Activated naive CD8-positive, alpha-beta T cell treated with anti-CD3 and anti-CD28 coated beads, Interleukin-2, amount 10 ng/mL, durations not matched to agents 7 days and 5 days (primary cell): ENCODE measurements around the gene MOB2. TPM values are rescaled to one million over a fixed set of nuclear protein-coding genes. Genes with fewer than 3 reads are reported as not detected.

Source experiments
- ATAC-seq: fragments of 150-1000 bp; cut with Tn5 transposase; one replicate; pipeline ENCODE4 v1.10.0; 2021; ENCODE audit warnings: low read depth, moderate library complexity
- POLR2A ChIA-PET: fragments of 350-600 bp; sonication (Branson Sonifier 250); formaldehyde crosslinking; loops from one replicate; lab custom pipeline; 2021; ENCODE audit warnings: antibody characterized with exemption; lab: Charles Lee
- DNase-seq: peaks from one replicate; pipeline ENCODE4 v3.0.0; 2021
- H3K27ac Mint-ChIP-seq: one replicate; pipeline ENCODE4 v1.8.0; 2022; ENCODE audit warnings: mild to moderate bottlenecking, mixed read lengths
- H3K27me3 Mint-ChIP-seq: one replicate; pipeline ENCODE4 v1.8.0; 2022; ENCODE audit warnings: mild to moderate bottlenecking, moderate library complexity, mixed read lengths
- H3K36me3 Mint-ChIP-seq: one replicate; pipeline ENCODE4 v1.8.0; 2021; ENCODE audit warnings: mild to moderate bottlenecking, mixed read lengths
- H3K4me1 Mint-ChIP-seq: one replicate; pipeline ENCODE4 v1.8.0; 2021; ENCODE audit warnings: mixed read lengths
- H3K4me3 Mint-ChIP-seq: one replicate; pipeline ENCODE4 v1.8.0; 2022; ENCODE audit warnings: mild to moderate bottlenecking, moderate library complexity, mixed read lengths
- H3K9me3 Mint-ChIP-seq: one replicate; pipeline ENCODE4 v1.8.0; 2021; ENCODE audit warnings: mixed read lengths
- total RNA-seq, 2 experiments: library from RNA; stranded (reverse); gene quantifications; one replicate each; pipeline ENCODE4 v1.2.3, GENCODE V29; 2021

Gene MOB2
- total RNA-seq, 2 experiments from 2014 or later: 43.2 to 47.2 TPM

DNA sequence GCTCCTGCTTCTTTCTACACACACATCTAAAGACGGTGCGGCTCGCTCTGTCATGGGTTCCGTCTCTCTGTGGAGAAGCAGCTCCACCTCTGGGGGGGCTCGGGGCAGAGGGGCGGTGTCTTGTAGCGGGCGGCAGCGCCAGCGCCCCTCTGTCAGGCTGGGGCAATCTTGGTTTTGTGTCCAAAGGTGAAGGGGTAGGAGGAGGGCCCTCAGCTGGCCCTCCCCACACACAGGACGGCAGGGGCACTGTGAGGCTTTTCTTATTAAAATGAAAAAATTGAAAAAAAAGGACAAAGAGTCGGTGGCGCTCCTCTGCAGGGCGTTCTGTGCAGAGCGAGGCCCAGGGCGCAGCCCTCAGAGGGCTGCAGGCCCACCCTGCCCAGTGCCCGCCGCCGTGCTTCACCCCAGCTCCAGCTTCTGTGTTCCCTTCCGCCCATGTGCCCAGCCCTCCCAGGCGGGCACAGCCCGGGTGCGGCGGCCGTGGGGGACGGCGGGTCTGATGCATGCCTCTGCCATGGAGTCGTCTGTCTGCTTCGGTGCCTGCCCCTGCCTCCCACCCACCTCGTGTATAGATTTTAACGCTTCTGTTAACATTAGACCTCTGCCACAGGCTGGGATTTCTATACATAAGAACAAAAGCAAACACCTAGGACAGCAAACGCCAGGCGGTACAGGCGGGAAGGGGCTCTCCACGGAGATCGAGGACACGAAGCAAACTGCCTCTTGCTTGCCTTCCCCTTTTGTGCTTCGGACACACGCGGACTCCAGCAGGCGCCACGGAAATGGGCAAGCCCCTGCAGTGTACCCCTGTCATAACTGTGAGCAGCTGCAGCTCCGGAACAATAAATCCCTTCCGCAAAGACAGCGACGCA, 24.5 kb downstream of the MOB2 start:
- no peak for ATAC-seq

DNA sequence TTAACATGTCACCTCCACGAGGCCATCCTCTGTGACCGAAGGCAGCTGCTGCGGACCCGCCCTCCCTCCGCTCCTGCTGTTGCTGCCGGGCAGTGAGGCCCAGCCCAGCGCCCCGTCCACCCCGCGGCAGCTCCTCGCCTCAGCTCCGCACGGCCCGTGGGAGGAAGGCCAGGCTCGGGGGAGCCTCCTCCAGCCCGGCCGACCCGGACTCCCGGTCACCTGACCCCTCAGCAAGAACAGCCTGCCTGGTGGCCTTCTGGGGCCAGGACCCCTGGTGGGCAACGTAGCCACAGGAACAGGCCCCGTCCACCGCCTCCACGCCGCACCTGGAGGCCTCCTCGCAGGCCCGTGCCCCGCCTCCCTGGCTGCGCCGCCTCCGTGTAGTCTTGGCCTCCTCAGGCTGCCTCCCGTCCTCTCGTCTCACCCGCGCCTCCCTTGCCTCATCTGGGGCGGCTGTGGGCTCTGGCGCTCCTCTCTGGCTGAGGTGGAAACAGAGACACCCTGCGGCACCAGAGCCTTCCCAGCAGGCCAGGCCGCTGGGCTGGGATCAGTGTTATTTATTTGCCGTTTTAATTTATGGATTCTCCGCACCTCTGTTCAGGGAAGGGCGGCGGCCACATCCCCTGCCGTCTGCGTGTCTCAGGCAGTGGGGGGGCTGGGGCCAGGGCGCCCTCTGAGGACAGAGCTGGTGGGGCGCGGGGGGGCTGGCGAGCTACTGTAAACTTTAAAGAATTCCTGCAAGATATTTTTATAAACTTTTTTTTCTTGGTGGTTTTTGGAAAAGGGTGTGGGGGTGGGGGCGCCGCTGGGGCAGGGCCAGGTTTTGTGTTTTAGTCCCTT, 25.4 kb downstream of the MOB2 start:
- DNase-seq (no peak), ATAC-seq (no peak)
- POLR2A ChIA-PET: no interaction called here
- no peaks in the 10 kb centered on the region for H3K27me3 Mint-ChIP-seq
- H3K4me3 Mint-ChIP-seq: no peak overlapping the region
- no peaks in the 10 kb centered on the region for H3K9me3 Mint-ChIP-seq
- no peak overlapping the region for H3K27ac Mint-ChIP-seq
- peaks cover 4% of the 10 kb centered on the region for H3K36me3 Mint-ChIP-seq
- H3K4me1 Mint-ChIP-seq: no peaks in the 10 kb centered on the region

More for the DNA sequence above, 24.5 kb downstream of the MOB2 start:
- Mint-ChIP-seq H3K27ac (no peak overlapping the region), H3K4me1 (no peaks in the 10 kb centered on the region), H3K4me3 (no peak overlapping the region), H3K9me3 (no peaks in the 10 kb centered on the region), H3K36me3 (peaks cover 4% of the 10 kb centered on the region), H3K27me3 (no peaks in the 10 kb centered on the region)
- POLR2A ChIA-PET: no interaction called here
- DNase-seq: no peak

DNA sequence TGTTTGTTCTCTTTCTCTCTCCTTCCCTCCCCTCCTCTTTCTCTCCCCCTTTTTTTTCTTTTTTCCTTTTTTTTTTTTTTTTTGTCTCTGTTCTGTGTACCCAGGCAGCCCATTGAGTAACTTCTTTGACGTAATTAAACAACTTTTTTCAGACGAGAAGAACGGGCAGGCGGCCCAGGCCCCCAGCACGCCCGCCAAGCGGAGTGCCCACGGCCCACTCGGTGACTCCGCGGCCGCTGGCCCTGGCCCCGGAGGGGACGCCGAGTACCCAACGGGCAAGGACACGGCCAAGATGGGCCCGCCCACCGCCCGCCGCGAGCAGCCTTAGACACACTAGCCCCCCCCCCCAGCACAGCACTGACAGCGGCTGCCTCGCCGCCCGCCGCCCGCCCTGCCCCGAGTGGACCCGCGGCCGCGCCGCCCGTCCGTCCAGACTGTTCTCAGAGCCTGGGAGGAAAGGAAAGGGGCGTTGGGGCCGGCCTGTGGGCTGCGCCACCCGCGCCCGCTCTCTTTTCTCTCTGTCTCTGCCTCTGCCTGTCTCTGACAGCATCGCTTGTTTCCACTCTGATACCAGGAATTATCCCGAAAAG, 26.1 kb downstream of the MOB2 start:
- no peaks in the 10 kb centered on the region for H3K4me1 Mint-ChIP-seq
- POLR2A ChIA-PET: no interaction called here
- H3K36me3 Mint-ChIP-seq: peaks cover 1% of the 10 kb centered on the region
- no peak overlapping the region for H3K4me3 Mint-ChIP-seq
- H3K27me3 Mint-ChIP-seq: no peaks in the 10 kb centered on the region
- ATAC-seq: no peak
- H3K27ac Mint-ChIP-seq: no peak overlapping the region
- H3K9me3 Mint-ChIP-seq: no peaks in the 10 kb centered on the region
- DNase-seq: no peak

DNA sequence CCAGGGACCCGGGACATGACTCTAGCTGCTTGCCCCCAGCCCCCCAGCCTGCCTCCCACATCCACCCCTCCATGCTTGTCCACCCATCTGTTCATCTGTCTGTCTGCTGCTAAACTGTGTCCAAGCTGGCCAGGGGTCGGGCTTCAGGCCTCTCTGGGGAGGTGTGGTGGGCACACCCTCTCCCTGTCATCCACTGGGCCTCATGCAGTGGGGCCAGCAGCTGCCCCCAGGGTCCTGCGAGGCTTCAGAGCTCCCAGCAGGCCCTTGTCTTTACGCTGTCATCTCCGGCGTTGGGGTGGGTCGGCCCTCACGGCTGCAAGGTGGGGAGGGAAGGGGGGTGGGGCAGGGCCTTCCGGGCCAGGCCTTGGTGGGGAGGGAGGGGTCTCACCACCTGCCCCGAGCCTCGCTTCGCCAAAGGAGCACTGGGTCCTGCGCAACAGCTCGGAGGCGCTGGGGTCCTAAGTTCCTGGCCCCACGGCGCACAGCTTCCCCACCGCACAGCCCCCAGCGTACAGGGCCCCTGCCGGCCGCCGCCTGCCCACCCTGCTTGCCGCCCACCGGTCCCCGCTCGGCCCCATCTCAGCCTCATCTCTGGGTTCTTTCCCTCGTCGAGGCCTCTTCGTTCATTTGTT, 26.7 kb downstream of the MOB2 start:
- no peaks in the 10 kb centered on the region for H3K4me1 Mint-ChIP-seq
- DNase-seq (no peak), ATAC-seq (no peak)
- no peaks in the 10 kb centered on the region for H3K27me3 Mint-ChIP-seq
- H3K27ac Mint-ChIP-seq: no peak overlapping the region
- H3K36me3 Mint-ChIP-seq: no peaks in the 10 kb centered on the region
- H3K4me3 Mint-ChIP-seq: no peak overlapping the region
- no peaks in the 10 kb centered on the region for H3K9me3 Mint-ChIP-seq
- POLR2A ChIA-PET: no interaction called here

DNA sequence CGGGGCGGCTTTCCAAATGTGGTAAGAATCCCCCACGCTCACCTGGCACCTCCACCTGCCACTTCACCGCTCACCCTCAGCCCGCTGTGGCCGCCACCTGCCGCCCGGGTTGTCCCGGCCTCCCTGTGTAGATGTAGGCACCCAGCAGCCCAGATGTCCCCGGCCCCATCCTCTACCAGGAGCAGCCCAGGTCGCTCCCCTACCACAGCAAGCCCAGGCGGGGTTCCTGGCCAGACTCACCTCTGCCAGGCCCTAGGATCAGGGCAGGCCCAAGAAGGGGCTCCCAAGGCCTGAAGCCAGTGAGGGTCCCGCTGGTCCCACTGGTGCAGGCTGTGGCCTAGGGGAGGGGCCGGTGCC, 27.4 kb downstream of the MOB2 start:
- Mint-ChIP-seq H3K27ac (no peak overlapping the region), H3K36me3 (no peaks in the 10 kb centered on the region), H3K9me3 (no peaks in the 10 kb centered on the region), H3K4me3 (no peak overlapping the region), H3K27me3 (no peaks in the 10 kb centered on the region), H3K4me1 (no peaks in the 10 kb centered on the region)
- DNase-seq (no peak), ATAC-seq (no peak)
- POLR2A ChIA-PET: no interaction called here

DNA sequence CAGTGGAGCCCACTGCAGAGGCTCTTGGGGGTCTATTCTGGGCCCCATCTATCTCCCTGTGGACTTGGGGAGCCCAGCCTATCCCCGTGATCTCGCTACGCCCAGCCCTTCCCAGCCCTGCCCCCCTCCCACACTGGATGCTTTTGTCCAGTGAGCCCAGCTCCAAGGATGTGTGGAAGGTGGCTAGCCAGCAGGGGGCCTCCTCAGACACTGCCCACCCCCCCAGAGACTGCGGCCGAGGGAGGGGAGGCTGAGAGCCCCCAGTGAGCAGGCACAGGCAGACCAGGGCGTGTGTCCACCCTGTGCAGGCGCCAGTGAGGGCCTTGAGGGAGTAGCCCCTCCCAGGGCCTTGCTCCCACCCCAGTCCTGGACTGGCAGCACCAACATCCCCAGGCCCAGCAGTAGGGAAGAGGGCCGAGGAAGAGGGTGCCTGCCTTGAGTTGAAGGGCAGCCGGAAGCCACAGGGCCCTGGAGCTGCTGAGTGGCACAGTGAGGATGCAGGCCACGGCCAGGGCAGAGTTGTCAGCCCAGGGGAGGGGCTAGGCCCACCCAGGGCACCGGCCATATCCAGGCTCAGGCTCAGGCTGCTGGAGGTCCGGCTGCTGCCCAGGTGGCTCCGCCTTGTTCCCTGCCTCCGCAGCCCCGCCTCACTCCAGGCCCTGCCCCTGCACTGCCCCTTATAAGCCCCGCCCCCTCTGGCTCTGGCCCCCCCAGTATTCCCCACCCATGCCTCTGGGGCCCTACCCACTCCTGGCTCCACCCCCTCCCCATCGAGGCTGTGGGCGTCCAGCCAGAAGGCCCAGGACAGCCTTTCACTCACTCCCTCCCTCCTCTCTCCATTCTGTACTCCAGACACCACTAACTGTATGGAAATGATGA, 28.0 kb downstream of the MOB2 start:
- no peak overlapping the region for H3K27ac Mint-ChIP-seq
- H3K9me3 Mint-ChIP-seq: no peaks in the 10 kb centered on the region
- ATAC-seq (no peak), DNase-seq (no peak)
- H3K36me3 Mint-ChIP-seq: no peaks in the 10 kb centered on the region
- H3K4me3 Mint-ChIP-seq: no peak overlapping the region
- no peaks in the 10 kb centered on the region for H3K27me3 Mint-ChIP-seq
- POLR2A ChIA-PET: no interaction called here
- no peaks in the 10 kb centered on the region for H3K4me1 Mint-ChIP-seq

DNA sequence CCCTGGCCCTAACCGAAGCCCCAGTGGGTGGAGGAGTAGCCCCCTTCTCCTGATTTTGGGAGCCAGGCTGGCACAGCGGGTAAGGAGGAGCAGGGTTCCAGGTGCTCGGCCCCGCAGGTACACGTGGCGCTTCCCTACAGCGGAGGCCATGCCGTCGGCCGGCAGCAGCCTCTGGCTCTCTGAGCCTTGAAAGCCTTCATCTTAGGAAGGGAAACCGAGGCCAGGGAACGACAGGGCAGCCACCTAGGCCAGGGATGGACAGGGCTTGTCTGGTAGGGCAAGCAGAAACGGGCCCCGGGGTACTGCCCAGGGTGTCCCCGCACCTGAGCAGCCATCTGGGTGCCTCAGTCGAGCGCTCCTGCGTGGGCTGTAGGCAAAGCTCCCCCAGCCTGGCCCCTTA, 28.7 kb downstream of the MOB2 start:
- Mint-ChIP-seq H3K27me3 (no peaks in the 10 kb centered on the region), H3K4me3 (no peak overlapping the region)
- DNase-seq: no peak

DNA sequence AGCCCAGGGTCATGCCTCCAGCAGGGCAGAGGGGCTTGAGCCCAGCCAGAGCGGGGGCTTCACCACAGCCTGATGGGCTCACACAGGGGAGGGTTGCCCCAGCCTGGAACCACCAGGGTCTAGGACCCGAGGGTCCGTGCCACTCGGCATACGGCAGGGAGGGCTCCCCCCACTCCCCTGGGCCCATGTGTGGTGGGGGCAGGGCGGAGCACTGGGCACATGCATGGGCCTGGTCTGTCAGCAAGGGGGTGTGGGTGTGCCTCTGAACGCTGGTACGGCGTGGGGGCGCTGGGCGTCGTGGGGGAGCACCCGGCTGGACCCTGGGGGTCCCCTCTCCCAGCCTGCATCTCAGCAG, 29.3 kb downstream of the MOB2 start:
- POLR2A ChIA-PET: no interaction called here
- no peak overlapping the region for H3K4me3 Mint-ChIP-seq
- H3K9me3 Mint-ChIP-seq: no peaks in the 10 kb centered on the region
- H3K36me3 Mint-ChIP-seq: no peaks in the 10 kb centered on the region
- H3K27me3 Mint-ChIP-seq: no peaks in the 10 kb centered on the region
- DNase-seq: no peak
- H3K27ac Mint-ChIP-seq: no peak overlapping the region
- ATAC-seq: no peak
- no peaks in the 10 kb centered on the region for H3K4me1 Mint-ChIP-seq

More for the DNA sequence above, 28.7 kb downstream of the MOB2 start:
- POLR2A ChIA-PET: no interaction called here
- Mint-ChIP-seq H3K36me3 (no peaks in the 10 kb centered on the region), H3K4me1 (no peaks in the 10 kb centered on the region), H3K9me3 (no peaks in the 10 kb centered on the region), H3K27ac (no peak overlapping the region)
- ATAC-seq: no peak

DNA sequence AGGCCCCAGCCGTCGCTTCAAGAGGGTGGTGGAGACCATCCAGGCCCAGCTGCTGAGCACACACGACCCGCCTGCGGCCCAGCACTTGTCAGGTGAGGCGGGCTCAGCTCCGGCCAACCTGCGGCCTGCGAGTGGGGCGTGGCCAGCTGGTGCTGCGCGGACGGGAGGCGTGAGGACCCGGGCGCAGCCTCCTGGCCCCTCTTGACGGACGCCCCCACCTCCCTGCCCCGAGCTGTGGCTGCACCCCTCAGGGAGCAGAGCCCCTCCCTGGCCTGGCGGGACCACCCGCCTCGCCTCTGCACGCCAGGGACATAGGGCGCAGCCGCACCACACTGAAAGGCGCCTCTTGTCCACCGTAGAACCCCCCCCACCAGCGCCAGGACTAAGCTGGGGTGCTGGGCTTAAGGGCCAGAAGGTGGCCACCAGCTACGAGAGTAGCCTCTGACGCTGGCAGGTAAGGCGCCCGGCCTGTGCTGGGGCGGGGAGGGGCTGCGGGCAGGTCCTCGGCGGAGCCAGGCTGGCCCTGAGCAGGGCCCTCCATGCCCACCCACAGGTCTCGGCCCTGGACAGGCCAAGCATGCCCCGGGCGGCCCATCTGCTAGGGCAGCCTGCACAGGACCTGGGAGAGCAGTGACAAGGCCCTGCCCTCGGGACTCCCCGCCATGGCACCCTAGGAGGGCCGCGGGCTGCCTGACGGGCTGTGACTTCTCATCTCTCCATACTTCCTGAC, 29.8 kb downstream of the MOB2 start:
- H3K36me3 Mint-ChIP-seq: no peaks in the 10 kb centered on the region
- no peaks in the 10 kb centered on the region for H3K9me3 Mint-ChIP-seq
- DNase-seq (no peak), ATAC-seq (no peak)
- no peaks in the 10 kb centered on the region for H3K4me1 Mint-ChIP-seq
- H3K27ac Mint-ChIP-seq: no peak overlapping the region
- H3K27me3 Mint-ChIP-seq: no peaks in the 10 kb centered on the region
- no peak overlapping the region for H3K4me3 Mint-ChIP-seq
- POLR2A ChIA-PET: no interaction called here

DNA sequence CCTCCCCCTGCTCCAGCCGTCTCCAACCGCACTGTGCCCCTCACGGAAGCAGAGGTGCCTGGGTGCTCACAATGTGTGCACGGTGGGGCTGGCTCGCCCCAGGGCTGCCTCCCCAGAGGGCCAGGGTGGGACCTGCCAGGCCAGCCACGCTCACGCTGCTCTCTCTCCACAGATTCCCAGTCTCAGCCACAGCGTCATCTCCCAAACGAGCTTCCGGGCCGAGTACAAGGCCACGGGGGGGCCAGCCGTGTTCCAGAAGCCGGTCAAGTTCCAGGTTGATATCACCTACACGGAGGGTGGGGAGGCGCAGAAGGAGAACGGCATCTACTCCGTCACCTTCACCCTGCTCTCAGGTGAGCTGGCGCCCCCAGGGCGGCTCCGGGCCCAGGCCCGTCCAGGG, 30.4 kb downstream of the MOB2 start:
- Mint-ChIP-seq H3K9me3 (no peaks in the 10 kb centered on the region), H3K4me1 (no peaks in the 10 kb centered on the region), H3K27me3 (no peaks in the 10 kb centered on the region), H3K4me3 (no peak overlapping the region), H3K27ac (no peak overlapping the region), H3K36me3 (no peaks in the 10 kb centered on the region)
- POLR2A ChIA-PET: no interaction called here
- no peak for DNase-seq
- no peak for ATAC-seq

DNA sequence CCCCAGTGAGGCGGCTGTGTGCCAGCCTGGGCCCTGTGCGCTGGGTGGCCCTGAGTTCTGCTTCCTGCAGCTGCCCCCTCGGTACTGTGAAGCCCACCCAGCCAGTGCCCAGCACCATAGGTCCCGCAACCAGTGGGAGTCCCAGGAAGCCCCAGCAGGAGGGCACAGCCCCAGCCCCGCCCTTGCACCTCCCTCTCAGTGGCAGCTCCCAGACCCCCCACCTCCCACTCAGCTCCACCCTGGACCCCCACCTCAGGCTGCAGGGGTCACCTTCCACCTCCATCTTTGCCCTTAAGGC, 30.9 kb downstream of the MOB2 start:
- DNase-seq (no peak), ATAC-seq (no peak)
- Mint-ChIP-seq H3K36me3 (no peaks in the 10 kb centered on the region), H3K4me1 (no peaks in the 10 kb centered on the region), H3K27ac (no peak overlapping the region), H3K27me3 (no peaks in the 10 kb centered on the region), H3K4me3 (no peak overlapping the region), H3K9me3 (no peaks in the 10 kb centered on the region)
- POLR2A ChIA-PET: no interaction called here

DNA sequence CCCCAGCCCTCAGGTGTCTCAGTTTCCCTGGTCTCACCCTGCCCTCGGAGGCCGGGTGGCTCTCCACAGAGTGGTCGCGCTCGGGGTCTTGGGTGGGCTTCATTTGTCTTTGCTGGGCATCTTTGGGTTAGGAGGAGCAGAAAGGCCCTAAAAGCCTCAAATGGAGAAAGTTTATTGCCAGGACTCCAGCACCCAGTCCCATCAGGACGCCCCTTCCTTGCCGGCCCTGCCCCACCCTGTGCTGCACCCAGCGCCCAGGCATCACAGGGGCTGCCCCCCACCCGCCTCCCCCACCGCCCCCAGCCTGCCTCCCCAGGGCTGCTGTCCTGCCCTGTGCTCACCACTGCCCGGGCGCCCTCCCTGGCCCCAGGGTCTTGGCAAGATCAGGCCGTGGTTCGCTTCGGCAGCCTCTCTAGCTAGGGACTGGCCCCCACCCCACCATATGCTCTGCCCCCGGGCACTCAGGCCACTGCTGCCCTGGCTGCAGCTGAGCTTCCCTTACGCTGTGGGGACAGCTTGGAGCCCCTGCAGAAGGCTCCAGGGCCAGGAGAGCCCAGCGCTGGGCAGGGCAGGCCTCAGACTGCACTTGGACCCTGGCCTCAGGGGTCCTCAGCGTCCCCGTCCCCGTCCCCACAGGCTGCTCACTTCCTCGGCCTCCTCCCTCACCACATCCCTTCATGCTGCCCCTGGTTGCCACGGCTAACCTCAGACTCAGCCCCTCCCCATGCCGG, 31.4 kb downstream of the MOB2 start:
- POLR2A ChIA-PET: no interaction called here
- no peaks in the 10 kb centered on the region for H3K4me1 Mint-ChIP-seq
- H3K27ac Mint-ChIP-seq: no peak overlapping the region
- H3K27me3 Mint-ChIP-seq: no peaks in the 10 kb centered on the region
- no peak for ATAC-seq
- no peaks in the 10 kb centered on the region for H3K36me3 Mint-ChIP-seq
- no peak for DNase-seq
- no peak overlapping the region for H3K4me3 Mint-ChIP-seq
- H3K9me3 Mint-ChIP-seq: no peaks in the 10 kb centered on the region
